GM15510 (cell line): ENCODE measurements around the gene WIZ.
A peak's percentile ranks its signal among the peaks of the same experiment; 100 is the strongest.

ENCODE experiments used
- POLR2A ChIP-seq: IDR thresholded peaks from 3 replicates; pipeline ENCODE4 v1.6.1; 2011; ENCODE audit warnings: borderline replicate concordance; ENCODE audit not compliant: insufficient read length; ENCODE audit errors: extremely low read depth

The WIZ gene

GRCh38 chr19:15468675-15469512 lies 19.1 kb upstream of the WIZ start:
- no peak for TF ChIP-seq POLR2A

GRCh38 chr19:15467734-15468214 lies 18.0 kb upstream of the WIZ start:
- TF ChIP-seq POLR2A = no peak

DNA sequence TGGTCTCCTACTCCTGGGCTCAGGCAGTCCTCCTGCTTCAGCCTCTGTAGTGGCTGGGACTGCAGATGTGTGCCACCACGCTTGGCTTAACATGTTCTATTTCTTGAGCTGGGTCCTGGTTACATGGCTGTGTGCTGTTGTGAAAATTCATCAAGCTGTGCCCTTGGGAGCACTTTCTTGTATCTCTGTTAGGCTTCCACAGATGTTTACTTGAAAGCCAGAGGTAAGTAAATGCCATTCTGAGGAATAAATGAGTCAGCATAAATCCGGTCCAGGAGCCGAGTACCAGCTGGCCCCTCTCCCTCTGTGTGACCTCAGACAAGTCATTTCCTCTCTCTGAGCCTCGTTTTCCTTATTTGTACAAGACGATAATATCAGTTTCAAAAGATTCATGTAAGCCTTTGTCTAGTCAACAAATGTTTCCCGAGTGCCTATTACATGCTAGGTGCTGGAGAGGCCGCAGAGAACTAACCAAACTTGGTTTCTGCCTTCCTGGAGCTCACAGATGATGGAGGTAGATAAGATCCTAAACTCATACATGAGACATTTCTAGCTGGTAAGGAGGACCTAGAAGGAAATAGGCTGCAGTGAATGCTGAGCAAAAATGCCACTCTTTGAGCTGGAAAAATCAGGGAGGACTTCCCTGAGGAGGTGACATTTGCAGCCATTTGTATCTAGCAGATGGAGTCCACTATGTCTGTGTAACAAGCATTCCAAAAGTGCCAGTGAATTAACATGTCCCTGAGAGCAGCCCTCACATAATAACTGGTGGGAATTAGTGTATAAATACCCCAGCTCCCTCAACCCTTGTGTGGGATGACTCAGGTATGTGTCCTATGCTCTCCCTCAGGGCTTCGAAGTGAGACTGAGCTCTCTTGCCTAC lies 17.3 kb upstream of the WIZ start:
- TF ChIP-seq POLR2A = no peak

DNA sequence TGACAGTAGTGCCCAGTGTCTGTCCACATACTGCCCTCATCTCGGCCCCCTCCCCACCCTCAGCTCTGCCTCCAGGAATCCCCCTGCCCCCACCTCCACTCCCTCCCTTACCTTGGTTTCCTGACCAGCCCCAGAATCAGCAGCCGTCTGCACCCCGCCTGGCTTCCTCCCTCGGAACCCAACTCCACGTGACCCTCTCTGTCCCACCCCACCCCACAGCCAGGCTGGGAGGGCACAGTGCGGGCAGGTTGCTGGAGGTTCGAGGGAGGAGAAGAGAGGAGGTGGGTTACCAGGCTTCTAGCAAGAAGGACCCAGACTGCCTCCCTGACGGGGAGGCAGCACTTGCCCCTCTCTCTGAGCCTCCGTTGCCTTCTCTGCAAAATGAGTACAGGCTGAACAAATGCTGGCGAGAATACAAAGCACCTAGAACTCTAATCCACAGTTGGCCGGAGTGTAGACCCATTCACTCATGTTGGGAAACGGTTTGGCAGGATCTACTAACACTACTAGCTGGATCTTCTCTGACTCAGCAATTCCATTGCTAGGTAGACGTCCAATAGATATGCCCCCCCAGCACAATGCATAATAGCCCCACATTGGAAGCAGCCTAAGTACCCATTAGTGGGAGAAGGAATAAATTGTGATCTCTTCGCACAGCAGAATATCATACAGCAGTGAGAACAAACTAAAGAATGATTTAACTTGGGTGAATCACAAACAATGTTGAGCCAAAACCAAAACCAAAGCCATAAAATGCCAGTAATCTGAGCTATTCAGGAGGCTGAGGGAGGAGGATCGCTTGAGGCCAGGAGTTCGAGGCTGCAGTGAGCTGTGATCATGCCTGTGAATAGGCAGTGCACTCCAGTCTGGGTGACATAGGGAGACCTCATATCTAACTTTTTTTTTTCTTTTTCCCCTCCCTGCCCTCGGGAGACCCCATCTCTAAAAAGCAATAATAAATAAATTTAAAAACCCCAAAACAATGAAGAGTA lies 14.9 kb upstream of the WIZ start, which contains the start of gene RASAL3:
TSS of gene RASAL3 (minus strand) at position 151 of the 992 bp plus-strand sequence. CDS start 186 bp downstream, outside the sequence.
- peak; percentile 70 for TF ChIP-seq POLR2A

GRCh38 chr19:15463861-15464371 lies 14.2 kb upstream of the WIZ start:
- TF ChIP-seq POLR2A = peak; percentile 64

DNA sequence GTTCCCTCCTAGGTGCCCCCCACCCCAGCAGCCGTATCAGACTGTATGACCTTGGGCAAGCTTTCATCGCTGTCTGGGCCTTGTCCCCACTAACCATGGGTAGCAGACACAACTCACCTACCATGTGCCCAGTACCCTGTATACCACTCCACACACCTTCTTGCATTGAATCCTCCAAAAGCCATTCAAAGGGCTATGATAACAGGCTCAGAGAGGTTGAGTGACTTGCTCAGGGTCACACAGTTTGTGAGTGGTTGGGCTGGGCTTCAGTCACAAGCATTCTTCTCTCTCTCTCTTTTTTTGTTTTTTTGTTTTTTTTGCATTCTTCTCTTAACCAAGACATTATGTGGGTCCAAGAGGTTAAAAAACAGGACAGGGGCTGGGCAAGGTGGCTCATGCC lies 11.9 kb upstream of the WIZ start:
- TF ChIP-seq POLR2A = no peak

DNA sequence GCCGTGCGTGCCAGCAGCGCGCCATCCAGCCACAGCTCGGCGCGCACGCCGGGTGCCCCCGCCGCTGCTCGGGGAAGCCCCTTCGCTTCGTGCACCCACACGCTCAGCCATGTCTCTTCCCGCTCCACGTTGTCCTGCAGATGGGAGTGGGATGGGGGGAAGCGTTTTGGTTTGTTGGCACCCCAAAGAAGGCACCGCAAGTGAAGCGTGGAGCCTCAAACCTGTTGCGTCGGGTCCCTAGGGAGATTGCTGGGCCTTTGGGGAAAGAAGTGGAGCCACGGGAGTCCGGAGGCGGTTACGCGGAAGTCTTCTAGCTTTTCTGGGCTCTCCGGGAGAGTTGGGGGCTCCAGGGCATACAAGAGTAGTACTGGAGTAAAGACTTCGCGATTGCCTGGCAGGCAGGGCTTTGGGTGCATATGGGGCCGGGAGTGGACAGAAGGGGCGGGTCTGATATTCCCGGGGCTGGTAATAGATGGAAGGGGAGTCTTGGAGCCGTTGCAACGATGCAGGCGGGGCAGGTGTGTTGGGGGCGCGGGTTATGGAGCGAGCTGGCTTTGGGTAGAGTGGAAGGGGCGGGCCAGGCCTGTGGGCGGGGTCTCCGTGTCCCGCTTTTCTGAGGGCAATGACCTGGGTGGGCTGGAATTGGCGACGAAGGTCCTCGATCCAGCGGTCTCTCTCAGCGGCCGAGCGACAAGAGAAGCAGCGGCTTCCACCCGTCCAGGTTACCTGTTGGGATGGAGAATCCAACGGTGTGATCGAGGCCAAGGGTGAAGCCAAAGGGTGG lies 8.1 kb upstream of the WIZ start:
- no peak for TF ChIP-seq POLR2A

- no peak for TF ChIP-seq POLR2A
Measured at GRCh38 chr19:15456871-15457700, 7.3 kb upstream of the WIZ start.

DNA sequence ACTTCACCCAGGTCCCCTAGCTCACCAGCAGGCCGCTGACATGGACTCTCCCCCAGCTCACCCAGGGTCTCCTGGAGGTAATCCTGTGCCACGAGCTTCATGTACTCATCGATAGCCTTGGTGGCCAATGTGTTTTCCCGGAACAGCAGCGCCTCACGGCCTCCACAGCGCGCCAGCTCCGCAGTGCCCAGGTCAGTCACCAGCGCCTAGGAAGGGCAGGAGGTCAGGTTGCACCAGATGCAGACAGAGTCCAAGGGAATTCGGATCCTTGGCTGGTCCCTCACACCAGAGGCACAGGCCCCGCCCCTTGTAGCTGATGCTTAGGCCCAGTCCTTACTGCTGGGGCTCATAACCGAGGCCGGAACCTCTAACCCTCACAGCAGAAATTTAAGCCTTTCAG lies 6.7 kb upstream of the WIZ start:
- no peak for TF ChIP-seq POLR2A

DNA sequence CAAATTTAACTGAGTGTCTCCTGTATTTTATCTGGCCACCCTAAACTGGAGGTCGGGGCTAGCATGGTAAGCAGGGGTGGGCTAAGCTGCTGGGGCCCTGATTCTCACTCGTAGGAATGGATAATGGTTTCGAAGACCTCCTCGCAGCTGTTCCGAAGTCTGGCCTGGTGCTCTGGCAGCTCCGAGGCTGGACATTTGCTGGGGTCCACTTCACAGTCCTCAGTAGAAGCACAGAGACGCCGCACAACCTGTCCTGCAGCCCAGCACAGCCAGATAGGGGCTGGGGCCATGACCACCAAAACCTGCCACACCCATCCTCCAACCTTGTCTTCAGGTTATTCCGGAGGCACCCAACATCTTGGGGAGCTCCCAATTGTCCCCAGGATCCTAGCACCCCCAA lies 6.2 kb upstream of the WIZ start:
- TF ChIP-seq POLR2A = no peak

- TF ChIP-seq POLR2A = no peak
Measured at GRCh38 chr19:15453906-15454860, 4.4 kb upstream of the WIZ start.
